Measurements from ENCODE around the gene ATP13A1.

GRCh38 chr19:19661675-19662251 is 1.7 kb downstream of the ATP13A1 start:
- no peak for TF ChIP-seq POLR2A (IDR thresholded peaks at IDR 0.05; ENCODE audit: control extremely low read depth in 1 of 2, low read depth in 2 of 2, low read length in 2 of 2)
- TF ChIP-seq CTCF (IDR thresholded peaks at IDR 0.05; ENCODE audit: control extremely low read depth in 1 of 3, insufficient read depth in 1 of 3, low read depth in 1 of 3, low read length in 3 of 3), result no peak
- no peak for TF ChIP-seq EP300 (IDR thresholded peaks at IDR 0.05; ENCODE audit: borderline replicate concordance in 1 of 2, low read depth in 2 of 2, low read length in 2 of 2)
- TF ChIP-seq YY1 (IDR thresholded peaks at IDR 0.05; ENCODE audit: low read depth, low read length), result no peak
- no peak for TF ChIP-seq KDM1A (IDR thresholded peaks at IDR 0.05; ENCODE audit: borderline replicate concordance, low read length)
- no peak for TF ChIP-seq USF2 (IDR thresholded peaks at IDR 0.05; ENCODE audit: low read length)
- TF ChIP-seq ATF3 (IDR thresholded peaks at IDR 0.05; ENCODE audit: insufficient read depth, low read depth, low read length), result no peak
- no peak for TF ChIP-seq EGR1 (IDR thresholded peaks at IDR 0.05; ENCODE audit: borderline replicate concordance, low read depth, low read length)
- TF ChIP-seq MAX (IDR thresholded peaks at IDR 0.05), result no peak
- TF ChIP-seq BCL11A (IDR thresholded peaks at IDR 0.05; ENCODE audit: low read depth in 2 of 2, low read length in 2 of 2), result no peak
